ENCODE measurements around the gene FBXL4.

- TF ChIP-seq CTCF (conservative IDR thresholded peaks at IDR 0.05 in 1 of 2, IDR thresholded peaks at IDR 0.05 in 1 of 2; ENCODE audit: low read depth in 1 of 2, low read length in 2 of 2) (peak; percentile 32 to 45), EZH2 (IDR thresholded peaks at IDR 0.05; ENCODE audit: low read length, missing control alignments) (no peak)
These were observed 107.9 kb downstream of the FBXL4 start for GRCh38 chr6:98839781-98840361.
